ENCODE measurements around the gene CWC15.
"Not testable (repeated sequence)": the region's sequence is repeated elsewhere in the genome, so short reads cannot be mapped to it uniquely, and the experiment has no call there.

CWC15 gene

DNA sequence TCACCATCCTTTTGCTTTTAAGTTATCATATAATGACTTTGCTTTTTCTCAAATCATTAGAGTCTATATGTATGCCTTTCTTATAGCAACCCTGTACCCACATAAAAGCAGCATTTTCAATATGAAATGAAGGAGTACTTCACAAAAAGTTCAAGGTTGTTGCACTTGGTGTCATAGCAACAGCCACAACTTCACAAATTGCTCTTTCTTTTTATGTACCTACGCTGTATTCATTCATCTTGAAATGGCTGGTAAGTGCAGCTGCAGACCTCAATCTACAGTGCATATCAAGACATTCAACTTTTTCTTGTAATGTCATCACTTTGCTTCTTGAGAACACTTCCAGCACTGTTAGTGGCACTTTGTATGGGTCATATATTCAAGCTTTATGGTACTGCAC is 18.6 kb downstream of the CWC15 start:
- no peak for DNase-seq (ENCODE audit: low spot score)

DNA sequence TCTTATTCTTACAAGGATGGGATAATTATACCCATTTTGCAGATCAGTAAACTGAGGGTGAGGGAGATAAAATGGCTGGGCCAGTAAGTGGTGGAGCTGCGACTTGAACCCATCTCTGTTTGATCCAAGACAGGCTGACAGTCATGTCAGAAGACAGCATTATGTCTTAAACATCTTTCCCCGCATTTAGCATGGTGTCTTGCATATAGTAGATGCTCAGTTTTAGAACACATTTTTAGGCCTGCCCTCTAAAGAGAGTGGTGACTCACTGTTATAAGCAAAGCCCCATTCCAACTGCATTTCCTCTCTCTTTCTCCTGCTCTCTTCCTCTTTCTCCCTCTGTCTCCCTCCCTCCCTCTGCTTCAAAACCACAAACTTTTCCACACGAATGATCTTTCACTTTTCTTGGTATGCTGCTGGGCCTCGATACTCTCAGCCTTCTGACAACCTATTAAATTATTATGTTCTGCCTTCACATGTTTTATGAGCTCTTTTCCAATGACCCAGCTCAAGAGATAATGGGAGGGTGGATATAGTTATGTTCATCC is 25.2 kb downstream of the CWC15 start:
- DNase-seq (ENCODE audit: low spot score): no peak

DNA sequence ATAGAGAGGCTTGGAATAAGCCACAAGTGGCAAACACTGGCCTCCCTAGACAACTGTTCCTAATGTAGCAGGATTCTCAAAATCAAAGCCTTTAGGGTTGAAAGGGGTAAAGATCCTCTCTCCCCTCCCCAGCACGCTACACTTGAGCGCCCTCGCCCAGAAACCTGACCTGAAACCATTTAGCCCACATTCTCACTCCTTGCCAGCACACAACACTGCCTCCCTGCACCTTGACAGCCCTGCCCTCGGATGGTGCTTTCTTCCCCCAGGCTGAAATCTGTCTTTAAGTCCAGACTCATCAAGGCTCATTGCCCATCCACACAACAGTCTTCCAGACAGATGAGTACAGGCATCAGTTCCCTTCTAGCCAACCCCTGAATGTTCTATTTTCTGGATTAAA is 26.5 kb downstream of the CWC15 start:
- DNase-seq (ENCODE audit: low spot score): no peak

DNA sequence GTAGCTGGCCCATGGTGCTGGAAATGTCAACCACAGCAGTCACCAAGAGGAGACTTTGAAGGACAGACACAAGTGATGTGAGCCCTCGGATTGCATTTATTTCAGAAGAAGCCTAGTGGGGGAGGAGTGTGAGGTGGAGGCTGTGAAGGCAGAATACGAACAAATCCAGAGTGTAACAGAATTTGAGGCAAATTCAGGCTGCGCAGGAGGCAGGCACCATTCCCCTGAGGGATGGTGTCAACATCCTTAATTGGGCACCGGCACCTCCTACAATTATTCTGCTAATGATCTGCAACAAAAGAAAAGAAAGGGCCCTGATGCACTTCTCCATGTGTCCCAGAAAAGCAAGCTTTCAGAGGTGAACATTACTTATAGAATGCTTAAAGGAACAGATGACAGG is 32.2 kb downstream of the CWC15 start:
- DNase-seq (ENCODE audit: low spot score): no peak

DNA sequence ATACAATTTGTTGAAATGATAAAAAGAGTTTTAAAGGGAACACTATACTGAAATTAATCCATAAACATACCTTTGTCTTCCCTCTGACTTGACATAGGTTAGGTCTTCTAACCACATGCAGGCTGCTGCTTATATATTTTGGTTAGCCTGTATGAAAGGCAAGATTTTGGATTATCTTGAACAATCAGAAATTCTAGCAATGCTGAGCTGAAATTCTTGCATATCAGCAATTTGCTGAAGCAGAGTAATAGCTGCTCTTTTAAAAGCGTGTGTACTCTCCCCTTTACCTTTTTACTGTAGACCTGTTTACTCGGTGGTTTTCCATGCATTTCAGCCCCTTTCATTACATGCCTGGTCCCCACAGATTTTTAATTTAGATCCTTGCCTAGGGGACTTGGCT is 34.0 kb downstream of the CWC15 start:
- no peak for DNase-seq (ENCODE audit: low spot score)

GRCh38 chr11:94938095-94939055 is 35.0 kb downstream of the CWC15 start:
- peak; percentile 30 for DNase-seq (ENCODE audit: low spot score)

- DNase-seq (ENCODE audit: low spot score): no peak
Measured at GRCh38 chr11:94934846-94935245, 38.5 kb downstream of the CWC15 start.

DNA sequence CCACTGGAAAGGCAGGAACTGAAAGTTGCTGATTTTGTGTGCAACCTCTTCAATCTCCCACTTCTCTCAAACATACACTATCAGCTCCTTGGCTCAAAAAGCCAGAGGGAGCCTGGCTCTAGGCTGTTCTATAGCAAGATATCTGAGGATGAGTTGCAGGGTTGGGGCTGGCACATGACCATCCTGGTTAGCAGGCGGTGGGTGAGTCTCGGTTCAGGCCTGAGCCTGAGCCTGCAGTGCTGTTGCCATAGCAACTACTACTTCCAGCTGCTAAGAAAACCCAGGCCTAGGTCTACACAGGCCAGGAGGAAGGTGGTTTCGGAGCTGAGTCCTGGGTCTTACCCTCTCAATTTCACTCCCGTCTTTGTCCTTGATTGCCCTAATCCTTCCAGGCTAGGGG is 39.0 kb downstream of the CWC15 start:
- DNase-seq (ENCODE audit: low spot score): peak; percentile 62

DNA sequence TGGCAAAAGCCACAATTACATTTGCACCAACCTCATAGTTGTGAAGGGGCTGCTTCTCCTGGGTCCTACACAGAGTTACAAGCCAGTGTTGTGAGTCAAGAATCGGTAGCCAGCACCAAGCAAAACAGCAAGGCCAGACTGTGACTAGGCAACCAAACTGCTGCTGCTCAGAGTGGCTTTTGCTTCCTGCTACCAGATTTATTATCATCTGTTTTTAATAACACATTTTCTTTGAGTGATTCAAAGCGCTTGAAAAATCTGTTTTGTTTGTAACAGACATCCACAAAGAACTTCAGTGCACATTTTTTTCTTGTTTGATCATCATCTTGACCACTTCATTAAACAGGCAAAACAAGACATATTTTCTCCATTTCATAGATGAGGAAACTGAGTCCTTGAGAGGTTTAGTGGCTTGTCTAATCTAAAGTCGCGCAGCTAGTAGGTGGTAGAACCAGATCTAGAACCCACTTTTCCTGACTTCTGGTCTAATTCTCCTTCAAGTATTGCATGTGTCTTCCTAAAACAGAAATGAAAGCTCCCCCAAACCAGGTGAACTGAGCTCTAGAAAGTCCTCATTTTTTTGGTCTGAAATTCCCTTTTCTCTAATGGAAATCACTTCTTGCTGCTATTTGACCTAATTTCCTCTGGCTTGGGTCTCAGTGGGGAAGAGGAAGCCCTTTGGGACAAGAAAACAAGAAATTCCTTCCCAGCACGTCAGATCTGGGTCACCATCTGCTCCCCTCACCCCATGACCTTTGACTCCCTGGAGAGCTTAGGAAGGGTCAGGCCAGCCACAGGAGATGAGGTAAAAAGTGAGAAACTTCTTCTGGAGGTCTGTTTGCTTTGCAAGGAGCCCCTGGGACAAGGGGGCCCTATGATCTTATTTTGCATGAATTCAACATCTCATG is 39.9 kb downstream of the CWC15 start:
- no peak for DNase-seq (ENCODE audit: low spot score)

DNA sequence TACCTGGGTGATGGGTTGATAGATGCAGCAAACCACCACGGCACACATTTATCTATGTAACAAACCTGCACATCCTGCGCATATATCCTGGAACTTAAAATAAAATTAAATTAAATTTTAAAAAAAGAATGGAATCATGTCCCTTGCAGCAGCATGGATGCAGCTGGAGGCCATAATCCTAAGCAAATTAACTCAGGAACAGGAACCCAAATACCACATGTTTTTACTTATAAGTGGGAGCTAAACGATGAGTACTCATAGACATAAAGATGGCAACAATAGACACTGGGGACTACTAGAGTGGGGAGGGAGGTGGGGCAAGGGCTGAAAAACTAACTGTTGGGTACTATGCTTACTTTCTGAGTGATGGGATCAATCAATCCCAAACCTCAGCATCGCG is 40.9 kb downstream of the CWC15 start:
- DNase-seq (ENCODE audit: low spot score): no peak

GRCh38 chr11:94932072-94932471 is 41.3 kb downstream of the CWC15 start:
- DNase-seq (ENCODE audit: low spot score): not testable (repeated sequence)

GRCh38 chr11:94928117-94928990 is 45.0 kb downstream of the CWC15 start:
- DNase-seq (ENCODE audit: low spot score): no peak

DNA sequence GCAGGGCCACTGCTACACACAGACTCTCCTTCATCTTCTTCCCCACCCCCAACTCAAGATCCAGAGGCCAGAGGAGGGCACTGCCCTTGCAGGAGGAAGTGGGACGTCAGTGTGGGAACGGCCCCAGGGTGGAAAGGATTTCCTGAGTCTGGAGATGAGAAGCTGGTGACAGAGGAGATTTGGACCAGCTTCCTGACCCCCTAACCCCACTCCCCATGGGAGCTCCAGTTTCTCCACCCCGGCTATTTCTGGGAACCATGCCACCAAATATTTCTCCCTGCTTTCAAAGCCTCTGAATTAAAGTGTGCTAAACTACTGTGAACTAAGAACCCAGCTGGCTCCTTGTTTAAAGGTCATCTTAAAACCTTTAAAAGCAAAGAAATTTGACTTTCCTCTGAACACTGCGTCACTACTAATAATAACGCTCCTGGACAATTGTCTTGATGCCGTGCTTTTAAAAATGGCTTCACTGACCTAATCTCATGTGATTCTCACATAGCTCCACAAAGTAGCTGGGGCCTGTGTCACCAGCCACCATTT is 46.6 kb downstream of the CWC15 start:
- DNase-seq (ENCODE audit: low spot score): peak; percentile 40

DNA sequence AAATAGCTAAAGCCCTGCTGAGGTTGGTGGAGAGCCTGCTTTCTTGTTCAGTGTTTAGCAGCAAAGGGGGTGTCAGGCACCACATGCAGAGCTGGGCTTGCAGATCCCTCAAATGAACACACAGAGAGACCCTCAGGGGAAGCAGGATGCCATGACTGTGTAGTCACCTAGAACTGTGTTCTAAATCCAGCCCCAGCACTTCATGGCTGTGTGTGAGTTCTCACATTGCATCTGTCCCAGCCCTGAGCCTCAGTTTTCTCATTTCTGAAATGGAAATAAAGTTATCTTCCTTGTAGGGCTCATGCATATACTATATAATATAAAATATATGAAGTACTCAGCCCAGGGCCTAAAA is 47.1 kb downstream of the CWC15 start:
- DNase-seq (ENCODE audit: low spot score): no peak

DNA sequence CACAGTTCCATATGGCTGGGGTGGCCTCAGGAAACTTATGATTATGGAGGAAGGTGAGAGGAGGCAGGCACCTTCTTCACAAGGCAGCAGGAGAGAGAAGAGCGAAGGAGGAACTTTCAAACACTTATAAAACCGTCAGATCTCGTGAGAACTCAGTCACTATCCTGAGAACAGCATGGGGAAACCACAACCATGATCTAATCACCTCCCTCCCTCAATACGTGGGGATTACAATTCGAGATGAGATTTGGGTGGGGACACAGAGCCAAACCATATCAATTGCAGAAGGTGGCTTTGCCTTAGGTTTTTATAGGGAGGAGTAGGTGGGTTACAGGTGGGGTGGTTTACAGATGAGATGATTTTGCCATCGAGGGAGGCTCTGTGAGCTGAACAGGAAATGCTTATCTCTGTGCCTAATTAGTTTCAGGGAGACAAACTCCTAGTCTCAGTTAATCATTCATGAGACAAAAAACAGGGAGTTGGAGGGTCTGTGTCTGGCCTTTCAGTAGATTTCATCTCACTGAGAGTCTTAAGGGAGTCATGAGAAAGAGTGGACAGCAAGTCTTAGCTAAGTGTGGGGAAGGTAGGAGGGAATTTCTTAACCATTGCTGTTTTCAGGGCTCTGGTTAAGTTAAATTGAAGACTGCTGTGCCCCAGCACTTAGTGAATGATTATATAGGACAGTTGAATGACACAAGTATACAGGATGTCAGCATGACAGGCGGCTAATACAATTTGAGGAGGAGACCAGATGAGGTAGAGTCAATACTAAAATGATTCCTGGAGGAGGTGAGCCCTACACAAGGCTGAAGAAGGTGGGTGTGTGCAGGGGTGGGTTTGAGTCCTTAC is 47.7 kb downstream of the CWC15 start:
- no peak for DNase-seq (ENCODE audit: low spot score)

DNA sequence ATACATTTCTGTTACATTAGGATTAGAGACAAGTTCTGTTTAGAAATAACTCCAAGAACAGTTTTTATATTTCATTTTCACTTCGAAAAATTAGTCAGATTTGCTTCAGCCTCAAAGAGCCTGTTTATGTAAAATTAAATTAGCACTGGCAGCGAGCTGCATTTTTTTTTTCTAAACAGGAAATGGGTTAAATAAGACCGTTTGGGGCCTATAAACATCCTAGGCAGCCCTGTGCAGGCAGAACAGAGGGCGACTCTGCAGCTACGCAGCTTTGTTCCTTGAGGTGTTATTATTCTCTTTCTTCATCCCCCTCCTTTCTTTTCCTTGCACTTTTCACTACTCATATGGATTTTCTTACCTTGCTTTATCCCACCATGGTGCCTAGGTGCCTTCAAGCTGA is 48.7 kb downstream of the CWC15 start:
- DNase-seq (ENCODE audit: low spot score): no peak

GRCh38 chr11:94924171-94924572 is 49.2 kb downstream of the CWC15 start:
- no peak for DNase-seq (ENCODE audit: low spot score)

DNA sequence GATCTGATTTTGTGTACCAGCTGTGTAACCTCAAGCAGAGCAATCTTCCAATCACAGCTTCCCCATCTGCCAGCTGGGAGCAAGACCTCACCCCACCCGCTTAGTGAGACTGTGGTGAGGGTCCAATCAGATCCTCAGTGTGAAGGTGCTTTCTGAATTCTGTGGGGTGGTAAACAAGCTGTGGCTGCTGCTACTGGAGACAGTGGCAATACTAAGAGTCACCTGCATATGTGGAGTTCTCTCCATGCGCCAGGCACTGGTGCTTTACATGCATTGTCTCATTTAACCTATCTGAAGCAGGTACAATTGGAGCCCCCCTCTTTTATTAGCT is 50.4 kb downstream of the CWC15 start:
- no peak for DNase-seq (ENCODE audit: low spot score)

- no peak for DNase-seq (ENCODE audit: low spot score)
Measured at GRCh38 chr11:94922321-94923003, 50.9 kb downstream of the CWC15 start.

DNA sequence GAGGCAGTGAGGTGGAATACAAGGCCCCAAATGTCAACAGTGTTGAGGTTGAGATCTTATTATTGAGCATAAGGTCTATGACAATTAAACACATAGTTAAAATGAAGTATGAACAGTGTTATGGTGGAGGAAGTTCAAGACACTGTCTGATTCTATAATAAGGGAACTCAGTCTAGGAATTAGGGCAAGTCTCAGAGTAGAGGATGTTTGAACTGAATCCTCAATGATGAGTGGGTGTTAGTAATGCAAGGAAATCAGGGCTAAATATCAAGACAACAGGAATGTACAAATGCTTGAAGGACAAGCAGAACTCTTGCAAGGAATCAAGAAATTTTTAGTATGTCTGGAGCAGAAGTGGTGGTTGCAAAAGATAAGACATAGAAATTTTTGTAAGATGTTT is 53.0 kb downstream of the CWC15 start:
- DNase-seq (ENCODE audit: low spot score): no peak

Data from iPS-NIHi11 (cell line).